ENCODE measurements around the gene HINT3. TPM values are rescaled to one million over a fixed set of nuclear protein-coding genes. Genes with fewer than 3 reads are reported as not detected.
"Not testable (repeated sequence)": the region's sequence is repeated elsewhere in the genome, so short reads cannot be mapped to it uniquely, and the experiment has no call there.

Gene HINT3
- total and polyA plus RNA-seq, 3 donors from 2014 or later, result 19.0 to 24.8 (median 22.5) TPM

DNA sequence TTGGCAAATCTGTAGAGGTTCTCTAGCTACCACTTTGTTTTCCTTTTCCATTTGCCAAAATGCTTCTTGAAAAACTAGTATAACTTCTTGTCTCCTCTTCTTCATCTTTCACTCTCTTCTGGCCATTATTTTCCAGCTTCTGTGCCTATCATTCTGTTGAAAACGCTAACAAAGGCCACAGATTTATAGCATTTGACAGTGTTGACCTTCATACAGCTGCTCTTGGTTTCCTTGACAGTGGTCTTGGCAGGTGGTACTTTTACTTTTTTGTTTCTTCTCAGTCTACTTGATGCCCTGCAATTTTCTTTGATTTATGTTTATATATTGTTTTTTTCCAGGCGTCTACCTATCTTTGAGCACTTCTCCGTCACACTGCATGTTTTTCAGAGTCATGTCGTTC is 53.5 kb downstream of the HINT3 start:
- intact Hi-C loops (cut with DNase I; ENCODE audit: low total_unique reads), result no loop called here
- TF ChIP-seq, protein P1, sequence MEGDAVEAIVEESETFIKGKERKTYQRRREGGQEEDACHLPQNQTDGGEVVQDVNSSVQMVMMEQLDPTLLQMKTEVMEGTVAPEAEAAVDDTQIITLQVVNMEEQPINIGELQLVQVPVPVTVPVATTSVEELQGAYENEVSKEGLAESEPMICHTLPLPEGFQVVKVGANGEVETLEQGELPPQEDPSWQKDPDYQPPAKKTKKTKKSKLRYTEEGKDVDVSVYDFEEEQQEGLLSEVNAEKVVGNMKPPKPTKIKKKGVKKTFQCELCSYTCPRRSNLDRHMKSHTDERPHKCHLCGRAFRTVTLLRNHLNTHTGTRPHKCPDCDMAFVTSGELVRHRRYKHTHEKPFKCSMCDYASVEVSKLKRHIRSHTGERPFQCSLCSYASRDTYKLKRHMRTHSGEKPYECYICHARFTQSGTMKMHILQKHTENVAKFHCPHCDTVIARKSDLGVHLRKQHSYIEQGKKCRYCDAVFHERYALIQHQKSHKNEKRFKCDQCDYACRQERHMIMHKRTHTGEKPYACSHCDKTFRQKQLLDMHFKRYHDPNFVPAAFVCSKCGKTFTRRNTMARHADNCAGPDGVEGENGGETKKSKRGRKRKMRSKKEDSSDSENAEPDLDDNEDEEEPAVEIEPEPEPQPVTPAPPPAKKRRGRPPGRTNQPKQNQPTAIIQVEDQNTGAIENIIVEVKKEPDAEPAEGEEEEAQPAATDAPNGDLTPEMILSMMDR (IDR thresholded peaks at IDR 0.05), result no peak
- TF ChIP-seq POLR2A (IDR thresholded peaks at IDR 0.05), result no peak
- no peak overlapping the region for H3K4me3 ChIP-seq
- WGBS, 2 donors, result 76 to 82% methylated on average over 4 of the region's 4 CpGs
- no peak for DNase-seq
- no peaks in the 10 kb centered on the region for H3K4me1 ChIP-seq
- H3K27me3 ChIP-seq, result no peaks in the 10 kb centered on the region
- no peaks in the 10 kb centered on the region for H3K36me3 ChIP-seq (ENCODE audit: low read depth, missing control alignments)
- no peaks in the 10 kb centered on the region for H3K9me3 ChIP-seq
- H3K27ac ChIP-seq, result no peak overlapping the region

DNA sequence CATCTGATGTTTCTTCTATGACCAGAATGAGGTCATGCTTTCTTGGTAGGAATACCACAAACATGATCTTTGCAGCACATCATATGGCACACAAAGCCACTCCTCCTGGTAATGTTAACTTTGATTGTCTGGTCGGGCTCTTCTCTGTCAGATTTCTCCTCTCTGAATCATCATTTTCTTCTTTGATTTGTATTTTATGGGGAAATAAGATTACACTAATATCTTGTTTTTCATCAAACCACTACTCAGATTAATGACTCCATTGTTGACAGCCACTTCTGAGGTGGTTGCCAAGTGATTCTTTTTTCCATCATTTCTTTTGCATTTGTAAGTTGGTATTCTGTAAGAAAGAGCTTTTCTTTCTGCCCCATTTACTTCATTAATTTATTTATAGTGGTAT is 59.3 kb downstream of the HINT3 start:
- H3K27ac ChIP-seq, result no peak overlapping the region
- H3K4me1 ChIP-seq, result no peaks in the 10 kb centered on the region
- no peaks in the 10 kb centered on the region for H3K36me3 ChIP-seq (ENCODE audit: low read depth, missing control alignments)

DNA sequence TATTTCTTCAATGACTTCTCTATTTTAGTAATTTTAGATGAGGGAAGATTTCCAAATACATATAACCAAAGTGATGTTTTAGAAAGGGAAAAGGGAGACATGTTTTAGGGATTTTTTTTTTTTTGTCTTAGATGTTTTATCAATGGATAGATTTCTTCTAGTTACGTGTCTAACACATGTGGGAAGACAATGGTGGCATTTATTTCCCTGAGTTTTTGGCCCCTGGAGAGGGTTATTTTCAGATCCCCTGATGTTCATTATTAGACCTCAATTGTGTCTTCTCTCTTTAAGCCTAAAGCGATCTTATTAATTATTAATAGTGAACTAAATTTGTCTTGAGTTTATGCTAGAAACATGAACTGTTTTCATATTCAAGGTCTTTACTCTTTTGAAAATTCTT is 60.0 kb downstream of the HINT3 start:
- Histone ChIP-seq H3K36me3 (ENCODE audit: low read depth, missing control alignments) (no peaks in the 10 kb centered on the region), H3K9me3 (no peaks in the 10 kb centered on the region), H3K4me3 (no peak overlapping the region), H3K27ac (no peak overlapping the region), H3K27me3 (no peaks in the 10 kb centered on the region), H3K4me1 (no peaks in the 10 kb centered on the region)
- 82 to 90% methylated on average over 2 of the region's 2 CpGs for WGBS, 2 donors
- no peak for TF ChIP-seq POLR2A (IDR thresholded peaks at IDR 0.05)
- DNase-seq, result no peak
- intact Hi-C loops (cut with DNase I; ENCODE audit: low total_unique reads), result no loop called here

More for the DNA sequence above, 59.3 kb downstream of the HINT3 start:
- no peak for DNase-seq
- Histone ChIP-seq H3K9me3 (no peaks in the 10 kb centered on the region), H3K4me3 (no peak overlapping the region), H3K27me3 (no peaks in the 10 kb centered on the region)
- WGBS, 2 donors, result 85 to 88% methylated on average over 1 of the region's 1 CpG
- TF ChIP-seq, protein P1 (IDR thresholded peaks at IDR 0.05), result no peak
- no peak for TF ChIP-seq POLR2A (IDR thresholded peaks at IDR 0.05)
- intact Hi-C loops (cut with DNase I; ENCODE audit: low total_unique reads), result no loop called here

DNA sequence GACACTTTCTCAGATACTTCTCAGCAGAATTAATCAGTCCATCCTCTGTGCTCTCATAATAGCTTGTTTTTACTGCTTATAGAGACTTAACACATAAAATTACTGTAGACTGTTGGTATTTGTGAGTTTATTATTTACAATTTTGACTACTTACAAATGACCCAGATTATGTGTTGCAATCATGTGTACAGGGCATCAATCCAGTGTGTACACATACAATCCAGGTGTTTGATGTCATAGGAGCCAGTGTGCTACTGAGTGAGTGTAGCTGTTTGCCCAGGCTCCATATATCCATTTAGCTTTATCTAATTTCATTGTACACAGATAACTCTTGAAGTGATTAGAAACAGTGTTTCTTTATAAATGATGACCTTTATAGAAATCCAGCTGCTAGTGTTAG is 61.1 kb downstream of the HINT3 start:
- no peaks in the 10 kb centered on the region for H3K9me3 ChIP-seq
- intact Hi-C loops (cut with DNase I; ENCODE audit: low total_unique reads), result no loop called here
- DNase-seq, result no peak
- no peaks in the 10 kb centered on the region for H3K27me3 ChIP-seq
- H3K4me3 ChIP-seq, result no peak overlapping the region
- H3K27ac ChIP-seq, result no peak overlapping the region
- no peaks in the 10 kb centered on the region for H3K36me3 ChIP-seq (ENCODE audit: low read depth, missing control alignments)
- TF ChIP-seq, protein P1 (IDR thresholded peaks at IDR 0.05), result no peak
- no peak for TF ChIP-seq POLR2A (IDR thresholded peaks at IDR 0.05)
- no peaks in the 10 kb centered on the region for H3K4me1 ChIP-seq

DNA sequence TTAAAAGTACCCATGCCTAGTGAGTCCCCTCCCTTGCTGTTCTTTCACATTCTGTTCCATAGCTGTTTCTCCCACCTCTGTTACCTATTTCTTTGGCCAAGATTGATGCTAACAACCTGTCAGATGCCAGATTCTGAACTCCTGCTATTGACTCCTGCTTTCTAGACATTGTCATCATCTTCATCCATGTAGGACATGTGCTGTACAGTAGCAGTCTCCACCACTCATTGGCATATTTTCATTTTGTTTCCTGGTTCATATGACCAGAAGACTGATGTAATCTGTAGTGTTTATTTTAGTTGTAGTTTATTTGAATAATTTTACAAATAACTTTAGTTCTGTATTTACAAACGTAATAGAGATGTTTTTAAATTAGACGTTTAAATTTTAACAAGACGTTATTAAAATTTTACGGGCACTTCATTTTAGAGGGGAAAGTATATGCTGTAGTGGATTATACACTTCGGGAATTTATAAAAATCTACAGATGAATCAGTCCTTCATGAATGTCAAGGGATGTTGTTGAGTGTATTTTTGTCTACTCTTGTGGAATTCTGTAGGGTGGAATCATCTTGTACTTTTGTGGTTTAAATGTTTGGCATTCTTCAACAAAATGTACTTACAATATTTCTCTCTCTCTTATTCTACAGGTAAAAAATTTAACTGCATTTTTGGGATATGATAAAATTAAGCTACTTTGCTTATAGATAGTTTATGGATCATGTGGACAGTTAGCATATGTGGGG is 63.9 kb downstream of the HINT3 start:
- Histone ChIP-seq H3K27ac (no peak overlapping the region), H3K4me3 (no peak overlapping the region), H3K36me3 (ENCODE audit: low read depth, missing control alignments) (no peaks in the 10 kb centered on the region), H3K27me3 (no peaks in the 10 kb centered on the region), H3K9me3 (no peaks in the 10 kb centered on the region), H3K4me1 (no peaks in the 10 kb centered on the region)
- TF ChIP-seq, protein P1 (IDR thresholded peaks at IDR 0.05), result no peak
- TF ChIP-seq POLR2A (IDR thresholded peaks at IDR 0.05), result no peak
- intact Hi-C loops (cut with DNase I; ENCODE audit: low total_unique reads), result no loop called here
- no peak for DNase-seq
- 93 to 94% methylated on average over 5 of the region's 5 CpGs for WGBS, 2 donors

DNA sequence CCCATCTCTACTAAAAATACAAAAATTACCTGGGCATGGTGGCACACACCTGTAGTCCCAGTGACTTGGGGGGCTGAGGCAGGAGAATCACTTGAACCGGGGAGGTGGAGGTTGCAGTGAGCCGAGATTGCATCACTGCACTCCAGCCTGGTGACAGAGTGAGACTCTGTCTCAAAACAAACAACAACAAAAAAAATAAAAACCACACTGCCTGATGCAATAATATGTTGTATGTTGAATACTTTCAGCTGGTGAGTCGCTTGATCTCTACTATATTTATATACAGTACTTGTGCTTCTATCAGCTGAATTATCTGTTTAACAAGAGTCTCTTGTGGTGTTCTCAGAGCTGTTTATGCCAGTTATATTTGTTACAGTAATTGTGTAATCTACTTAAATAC is 66.9 kb downstream of the HINT3 start:
- intact Hi-C loops (cut with DNase I; ENCODE audit: low total_unique reads); H3K36me3 ChIP-seq (ENCODE audit: low read depth, missing control alignments); H3K27me3 ChIP-seq; H3K27ac ChIP-seq; H3K4me1 ChIP-seq; DNase-seq; H3K9me3 ChIP-seq; H3K4me3 ChIP-seq: not testable (repeated sequence)
- WGBS, 2 donors, result 93 to 98% methylated on average over 3 of the region's 3 CpGs
